Measurements from ENCODE around the gene GNB1. TPM values are rescaled to one million over a fixed set of nuclear protein-coding genes. Genes with fewer than 3 reads are reported as not detected.

The GNB1 gene
- total RNA-seq, 1 experiment from 2014 or later, result 49.3 TPM

DNA sequence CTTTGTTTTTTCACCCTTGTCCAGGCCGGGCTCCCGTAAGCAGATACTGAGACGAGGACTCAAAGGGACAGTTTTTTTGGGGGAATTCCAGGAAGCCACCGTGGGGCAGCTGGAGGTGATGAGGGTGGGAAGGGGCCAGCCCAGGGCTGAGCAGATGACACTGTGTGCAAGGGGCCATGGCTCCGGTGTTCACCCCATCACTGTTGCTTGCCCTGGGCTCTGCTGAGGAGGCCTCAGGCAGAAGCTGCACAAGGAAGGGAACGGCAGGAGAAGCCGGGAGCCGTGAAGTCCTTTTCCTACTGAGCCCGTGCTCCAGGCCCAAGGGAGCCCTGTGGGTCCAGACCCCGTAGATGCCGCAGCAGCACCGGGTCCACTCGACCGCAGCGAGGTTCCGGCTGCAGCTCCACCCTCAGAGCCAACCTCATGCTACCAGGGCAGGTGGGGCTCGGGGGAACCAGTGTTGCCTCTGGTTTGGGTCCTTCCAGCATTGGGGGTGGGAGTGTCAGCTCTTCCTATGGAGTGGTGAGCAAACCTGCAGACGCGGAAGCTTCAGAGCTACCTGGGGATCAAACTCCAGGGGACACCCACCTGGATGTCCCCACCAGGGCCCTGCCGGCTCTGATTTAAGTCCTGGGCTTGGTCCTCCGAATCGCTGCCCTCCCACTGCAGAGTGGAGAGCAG is 19.9 kb upstream of the GNB1 start:
- no peak for DNase-seq (ENCODE audit: low read depth)

DNA sequence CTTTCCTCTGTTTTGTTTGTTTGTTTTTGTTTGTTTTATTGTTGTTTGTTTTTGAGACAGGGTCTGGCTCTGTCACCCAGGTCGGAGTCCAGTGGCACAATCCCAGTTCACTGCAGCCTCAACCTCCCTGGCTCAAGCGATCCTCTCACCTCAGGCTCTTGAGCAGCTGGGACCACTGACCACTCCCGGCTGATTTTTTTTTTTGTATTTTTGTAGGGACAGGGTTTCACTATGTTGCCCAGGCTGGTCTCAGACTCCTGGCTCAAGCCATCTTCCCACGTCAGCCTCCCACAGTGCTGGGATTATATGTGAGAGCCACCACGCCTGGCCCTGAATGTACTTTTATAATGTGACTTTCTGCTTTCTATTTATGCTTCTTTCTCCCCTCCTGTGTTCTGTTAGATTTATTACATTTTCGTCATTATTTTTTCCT is 19.2 kb upstream of the GNB1 start:
- DNase-seq (ENCODE audit: low read depth), result no peak

DNA sequence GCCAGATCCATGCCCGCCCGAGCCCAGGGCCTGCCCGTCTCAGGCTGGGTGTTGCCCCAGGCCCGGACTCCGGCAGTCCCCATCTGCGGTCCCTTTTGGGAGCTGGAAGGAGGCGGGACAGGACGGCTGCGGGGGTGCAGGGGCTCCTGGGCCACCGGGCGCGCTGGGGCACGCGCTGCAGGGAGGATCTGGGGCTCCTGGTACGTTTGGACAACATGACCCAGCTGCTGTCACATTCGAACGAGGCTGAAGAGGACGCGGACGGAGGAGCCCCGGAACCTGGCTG is 17.6 kb upstream of the GNB1 start:
- no peak for DNase-seq (ENCODE audit: low read depth)

DNA sequence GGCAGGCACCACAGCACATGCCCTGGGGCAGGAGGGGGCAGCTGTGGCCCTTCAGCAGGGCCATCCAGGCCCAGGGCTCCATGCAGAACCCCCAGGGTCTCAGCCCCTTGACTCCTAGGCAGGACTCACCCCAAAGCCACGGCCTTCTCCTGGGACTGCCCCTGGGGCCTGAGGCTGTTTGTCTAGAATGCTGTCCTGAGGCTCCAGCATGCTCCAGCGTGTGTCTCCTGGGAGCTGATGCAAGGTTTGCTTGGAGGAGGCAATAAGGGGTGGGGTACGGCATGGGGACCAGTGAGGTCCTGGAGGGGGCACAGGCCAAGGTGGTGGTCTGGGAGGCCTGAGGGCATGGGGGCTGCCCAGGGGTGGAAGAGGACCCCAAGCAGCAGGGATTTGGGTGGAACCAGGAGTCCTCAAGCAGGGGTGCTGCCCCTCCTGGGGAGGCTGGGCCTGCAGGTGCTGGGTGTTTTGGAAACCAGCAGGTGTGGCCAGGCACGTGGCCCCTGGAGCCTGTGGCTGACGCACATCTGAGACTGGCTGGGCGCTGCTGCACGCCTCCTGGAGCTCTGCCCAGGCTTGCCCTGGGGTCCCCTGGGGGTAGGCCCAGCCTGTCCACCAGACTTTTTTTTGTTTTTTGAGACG is 16.3 kb upstream of the GNB1 start:
- DNase-seq (ENCODE audit: low read depth), result peak; percentile 18

DNA sequence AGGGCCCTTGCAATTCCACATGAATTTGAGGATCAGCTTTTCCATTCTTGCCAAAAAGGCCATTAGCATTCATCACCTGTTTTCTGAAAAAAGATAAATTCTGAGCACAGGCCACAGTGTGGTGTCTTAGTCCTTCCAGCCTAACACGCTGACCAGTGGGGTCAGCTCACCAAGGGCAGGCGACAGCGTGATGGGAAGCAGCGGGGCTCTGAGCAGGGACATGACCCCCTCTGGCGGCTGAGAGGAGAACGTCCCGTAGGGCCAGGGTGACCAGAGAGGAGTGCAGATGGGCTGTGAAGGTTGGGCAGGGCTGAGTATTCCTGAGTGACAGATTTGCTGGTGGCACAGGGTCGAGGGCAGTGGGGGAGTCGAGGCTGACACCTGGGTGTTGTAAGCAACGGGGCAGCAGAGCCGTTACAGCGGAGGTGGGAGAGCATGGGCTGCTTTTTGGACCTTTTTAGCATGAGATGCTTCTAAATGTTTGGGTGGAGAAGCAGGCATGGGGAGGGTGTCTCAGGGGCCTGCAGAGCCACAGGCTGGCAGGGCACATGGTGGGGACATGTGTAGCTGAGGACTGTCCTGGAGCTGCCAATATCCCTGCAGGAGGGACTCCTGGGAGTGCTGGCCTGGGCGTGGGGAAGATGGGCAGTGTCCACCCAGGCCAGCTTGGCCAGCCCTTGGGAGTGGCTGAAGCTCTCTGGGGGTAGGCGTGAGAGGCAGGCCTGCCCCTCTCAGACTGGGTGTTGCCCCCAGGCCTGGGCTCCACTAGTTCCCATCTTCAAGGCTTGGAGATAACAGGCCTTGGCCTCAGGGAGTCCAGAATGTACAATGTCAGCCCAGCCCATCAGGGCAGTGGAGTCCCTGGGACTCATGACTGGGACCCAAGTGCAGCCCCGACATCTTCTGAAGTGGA is 15.6 kb upstream of the GNB1 start:
- peak; percentile 83 for DNase-seq (ENCODE audit: low read depth)

DNA sequence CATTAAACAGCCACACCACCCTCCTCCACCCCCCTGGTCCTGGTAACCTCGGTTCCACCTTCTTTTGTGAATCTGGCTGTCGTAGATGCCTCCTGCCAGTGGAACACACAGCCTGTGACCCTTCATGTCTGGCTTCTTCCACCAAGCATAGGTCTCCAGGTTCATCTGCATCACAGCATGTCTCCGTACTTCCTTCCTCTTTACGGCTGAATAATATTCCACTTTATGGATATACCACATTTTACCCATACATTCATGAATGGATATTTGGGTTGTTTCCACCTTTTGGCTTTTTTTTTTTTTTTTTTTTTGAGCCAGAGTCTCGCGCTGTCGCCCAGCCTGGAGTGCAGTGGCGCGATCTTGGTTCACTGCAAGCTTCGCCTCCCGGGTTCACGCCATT is 12.3 kb upstream of the GNB1 start:
- no peak for DNase-seq (ENCODE audit: low read depth)

DNA sequence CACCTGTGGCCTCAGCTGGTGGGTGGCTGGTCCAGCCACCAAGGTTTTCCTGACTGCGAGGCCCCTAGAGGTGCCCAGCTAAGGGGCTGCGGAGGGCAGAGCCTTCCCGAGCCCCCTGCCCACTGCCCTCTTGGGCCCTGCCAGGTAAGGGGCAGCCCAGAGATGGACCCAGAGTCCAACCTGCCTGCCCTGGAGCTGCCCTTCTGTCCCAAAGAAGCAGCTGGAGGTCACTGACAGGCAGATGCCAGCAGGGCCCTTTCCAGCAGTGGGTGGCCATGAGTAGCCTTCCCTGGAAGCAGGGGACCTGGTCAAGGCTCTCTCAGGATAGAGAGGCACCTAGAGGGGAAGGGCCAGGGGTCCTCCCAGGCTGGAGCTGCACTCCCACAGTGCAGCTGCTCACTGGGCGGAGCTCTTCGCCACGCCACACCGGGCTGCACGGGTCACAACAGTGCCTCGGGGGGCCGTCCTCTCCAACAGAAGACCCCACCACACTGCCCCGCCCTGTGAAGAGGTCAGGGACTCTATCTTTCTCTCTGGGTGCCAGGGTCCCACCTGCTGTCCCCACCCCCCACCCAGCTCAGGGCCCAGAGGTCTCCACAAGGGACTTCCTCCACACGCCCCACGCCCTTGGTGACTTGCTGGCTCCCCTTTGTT is 10.9 kb upstream of the GNB1 start:
- DNase-seq (ENCODE audit: low read depth), result no peak

DNA sequence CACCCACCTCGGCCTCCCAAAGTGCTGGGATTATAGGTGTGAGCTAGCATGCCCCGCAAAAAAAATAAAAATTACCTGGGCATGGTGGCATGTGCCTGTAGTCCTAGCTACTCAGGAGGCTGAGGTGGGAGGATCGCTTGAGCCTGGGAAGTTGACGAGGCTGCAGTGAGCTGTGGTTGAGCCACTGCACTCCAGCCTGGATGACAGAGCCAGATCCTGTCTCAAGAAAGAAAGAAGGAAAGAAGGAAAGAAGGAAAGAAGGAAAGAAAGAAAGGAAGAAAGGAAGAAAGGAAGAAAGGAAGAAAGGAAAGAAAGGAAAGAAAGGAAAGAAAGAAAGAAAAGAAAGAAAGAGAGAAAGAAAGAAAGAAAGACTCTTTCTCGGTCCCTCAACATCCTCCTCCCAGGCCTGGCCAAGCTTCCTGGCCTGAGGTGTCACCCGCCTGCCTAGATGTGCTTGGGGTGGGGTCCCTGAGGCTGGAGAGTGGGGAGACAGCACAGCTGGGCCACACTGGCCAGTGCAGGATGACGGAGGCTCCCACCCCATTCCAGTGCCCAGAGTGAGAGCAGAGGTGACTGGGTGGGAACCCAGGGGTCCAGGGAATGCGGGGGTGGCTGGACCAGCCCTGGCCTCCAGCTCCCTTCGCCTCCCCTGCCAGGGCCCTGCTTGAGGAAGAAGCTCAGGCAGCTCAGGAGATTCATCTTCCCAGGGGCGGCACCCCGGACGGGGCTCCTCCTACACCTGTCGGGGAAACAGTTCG is 10.2 kb upstream of the GNB1 start:
- no peak for DNase-seq (ENCODE audit: low read depth)

DNA sequence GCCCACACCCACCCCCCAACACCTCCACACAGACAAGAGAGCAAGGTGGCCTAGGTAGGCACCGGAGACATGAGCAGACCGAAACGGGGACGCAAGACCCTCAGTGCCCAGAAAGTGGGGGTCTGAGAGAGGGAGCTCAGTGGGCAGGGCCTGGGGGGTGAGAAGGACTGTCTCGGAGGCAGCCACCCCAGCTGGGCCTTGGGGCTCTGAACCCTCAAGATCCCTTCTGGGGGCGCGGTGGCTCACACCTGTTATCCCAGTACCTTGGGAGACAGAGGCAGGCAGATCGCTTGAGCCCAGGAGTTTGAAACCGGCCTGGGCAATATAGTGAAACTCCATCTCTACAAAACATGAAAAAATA is 9.1 kb upstream of the GNB1 start:
- DNase-seq (ENCODE audit: low read depth), result no peak

DNA sequence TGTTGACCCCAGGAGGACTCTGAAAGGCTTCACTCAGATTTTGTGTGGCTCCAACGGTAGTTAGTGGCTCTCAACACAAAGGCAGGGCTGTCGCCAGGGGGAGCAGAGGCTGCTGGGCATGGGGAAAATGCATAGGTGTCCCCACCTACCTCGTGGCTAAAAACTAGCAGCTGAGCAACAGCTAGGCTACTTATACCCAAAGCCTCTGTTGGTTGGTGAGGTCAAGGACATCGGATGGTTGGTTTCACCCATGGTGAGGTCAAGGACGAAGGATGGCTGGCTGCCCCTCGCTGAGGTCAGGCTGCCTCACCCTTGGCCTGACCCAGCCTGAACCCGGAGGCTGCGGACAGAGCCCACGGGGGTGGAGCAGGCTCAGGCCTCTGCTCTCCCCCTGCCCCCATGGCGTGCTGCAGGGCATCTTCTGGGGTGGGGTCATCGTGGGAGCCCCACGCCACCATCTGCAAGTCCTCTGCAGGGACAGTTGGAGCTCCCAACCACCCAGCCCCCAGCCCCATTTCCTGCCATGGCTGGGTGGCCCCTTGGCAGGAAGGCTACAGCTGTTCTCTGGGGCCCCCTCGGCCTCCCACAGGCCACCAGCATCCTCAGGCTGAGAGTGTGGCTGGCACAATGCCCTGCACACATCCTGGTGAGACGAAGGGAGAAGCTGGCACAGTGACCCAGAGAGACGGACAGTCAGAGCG is 8.5 kb upstream of the GNB1 start:
- no peak for DNase-seq (ENCODE audit: low read depth)

DNA sequence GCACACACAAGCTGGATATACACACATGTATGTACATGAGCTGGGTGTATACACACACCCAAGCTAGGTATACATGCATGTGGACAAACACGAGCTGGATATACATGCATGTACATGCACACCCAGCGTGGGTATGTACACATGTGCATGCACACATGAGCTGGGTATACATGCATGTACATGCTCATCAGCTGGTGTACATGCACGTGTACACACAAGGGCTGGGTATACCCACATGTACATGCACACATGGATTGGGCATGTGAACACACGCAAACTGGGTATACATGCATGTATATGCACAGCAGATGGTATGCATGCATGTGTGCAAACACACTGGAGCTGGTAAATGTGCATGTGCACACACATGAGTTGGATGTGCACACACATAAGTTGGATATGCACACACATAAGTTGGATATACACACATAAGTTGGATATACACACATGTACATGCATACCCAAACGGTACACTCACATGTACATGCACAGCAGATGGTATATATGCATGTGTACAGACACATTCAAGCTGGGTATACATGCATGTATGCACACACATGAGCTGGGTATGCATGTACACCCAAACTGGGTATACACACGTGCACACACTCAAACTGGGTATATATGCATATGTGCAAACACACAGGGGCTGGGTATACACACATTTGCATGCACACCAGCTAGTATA is 7.5 kb upstream of the GNB1 start:
- no peak for DNase-seq (ENCODE audit: low read depth)

DNA sequence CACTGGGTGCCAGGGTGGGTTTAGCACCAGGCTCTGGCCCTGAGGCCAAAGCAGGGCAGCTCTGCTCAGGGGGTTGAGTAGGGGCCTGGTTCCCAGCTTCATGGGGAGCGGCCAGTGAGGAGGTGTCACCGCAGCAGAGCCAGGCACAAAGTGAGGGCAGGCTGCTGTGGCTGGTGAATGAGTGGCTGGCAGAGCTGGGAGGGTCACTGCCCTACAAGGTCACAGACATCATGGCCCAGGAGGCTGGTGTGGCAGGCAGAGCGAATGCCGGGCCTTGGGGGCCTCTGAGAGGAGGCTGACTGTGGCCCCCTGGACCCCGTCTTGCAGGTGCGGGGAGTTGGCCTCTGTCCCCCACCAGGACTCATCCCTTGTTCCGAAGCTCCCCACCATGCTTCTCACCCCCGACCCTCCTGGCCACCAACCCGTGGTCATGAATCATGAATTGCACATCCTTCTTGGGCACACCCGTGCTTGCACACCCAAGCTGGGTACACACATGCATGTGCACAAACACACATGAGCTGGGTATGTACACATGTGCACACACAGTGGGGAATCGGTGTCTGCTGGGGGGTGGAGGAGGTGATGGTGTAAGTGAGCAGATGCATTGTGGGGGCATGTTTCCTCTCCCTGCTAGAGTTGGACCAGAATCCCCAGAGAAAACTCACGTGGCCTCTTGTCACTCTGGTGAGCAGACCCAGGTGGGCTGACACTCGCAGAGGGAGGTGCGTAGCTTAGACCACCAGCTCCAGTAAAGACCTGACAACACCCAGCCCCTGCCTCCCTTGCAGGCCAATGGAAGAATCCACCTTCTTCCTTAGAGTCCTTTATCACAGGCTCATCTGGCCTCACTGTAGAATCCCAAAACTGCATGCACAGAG is 4.8 kb upstream of the GNB1 start:
- DNase-seq (ENCODE audit: low read depth), result no peak

DNA sequence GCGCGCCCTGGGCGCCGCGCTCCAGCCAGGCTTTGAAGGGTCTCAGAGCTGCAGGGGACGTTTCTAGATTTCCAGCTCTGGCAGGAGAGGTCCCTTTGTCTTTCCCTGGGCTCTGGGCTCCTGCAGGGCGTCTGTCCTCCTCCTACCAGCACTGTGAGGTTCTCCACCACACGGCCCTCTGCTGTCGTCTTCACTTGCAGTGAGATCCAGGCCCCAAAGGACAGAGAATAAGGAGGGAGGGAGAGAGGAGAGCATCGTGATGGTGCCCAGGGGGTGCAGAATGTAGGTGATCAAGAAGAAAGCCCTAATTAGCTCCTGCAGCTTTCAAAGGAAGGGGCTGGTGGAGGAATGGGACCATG is 4.2 kb upstream of the GNB1 start:
- no peak for DNase-seq (ENCODE audit: low read depth)

DNA sequence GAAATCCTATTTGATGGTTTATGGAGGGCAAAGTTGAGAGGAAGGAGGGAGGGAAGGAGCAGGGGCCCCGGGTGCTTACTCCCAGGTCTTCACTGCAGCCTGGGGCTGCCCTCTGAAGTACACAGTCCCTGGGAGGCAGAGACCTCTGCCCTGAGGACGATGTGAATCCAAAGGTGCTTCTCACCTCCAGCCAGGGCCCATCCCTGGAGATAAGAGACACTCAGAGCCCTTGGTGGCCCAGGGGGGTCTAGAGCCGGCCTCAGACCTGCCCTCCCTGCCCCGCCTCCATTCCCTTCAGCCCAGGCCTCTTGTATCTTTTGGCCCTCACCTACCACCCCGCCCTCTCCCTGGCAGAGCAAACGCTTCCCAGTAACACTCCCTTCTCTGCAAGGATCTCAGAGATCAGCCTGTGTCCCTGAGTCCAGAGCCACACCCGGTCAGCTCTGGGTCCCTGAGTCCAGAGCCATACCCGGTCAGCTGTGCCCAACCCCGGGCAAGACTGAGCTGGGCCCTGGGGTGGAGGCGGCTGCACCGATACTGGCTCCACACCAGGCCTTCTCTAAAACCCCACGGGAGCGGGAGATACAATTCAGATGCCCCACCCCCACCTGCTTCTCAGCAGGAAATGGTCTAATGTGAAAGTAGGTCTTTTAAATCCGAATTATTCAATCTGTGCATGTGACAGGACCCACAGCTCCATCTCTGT is 3.6 kb upstream of the GNB1 start:
- no peak for DNase-seq (ENCODE audit: low read depth)

DNA sequence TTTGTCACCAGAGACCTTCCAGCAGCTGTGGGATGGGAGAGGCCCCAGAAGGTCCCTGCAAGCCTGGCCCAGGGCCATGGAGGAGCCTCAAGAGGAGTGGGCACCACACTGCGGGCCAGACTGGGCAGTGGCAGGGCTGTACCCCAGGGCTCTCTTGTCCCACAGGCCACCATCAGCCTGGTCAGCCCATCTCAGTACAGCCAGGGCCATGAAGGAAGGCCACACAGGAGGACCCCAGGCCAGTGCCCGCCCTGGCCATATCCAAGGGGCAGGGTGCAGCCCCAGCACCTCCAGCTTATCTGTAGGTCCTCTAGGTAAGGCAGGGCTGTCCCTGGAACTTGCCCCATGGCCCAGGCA is 3.1 kb upstream of the GNB1 start:
- DNase-seq (ENCODE audit: low read depth), result no peak

DNA sequence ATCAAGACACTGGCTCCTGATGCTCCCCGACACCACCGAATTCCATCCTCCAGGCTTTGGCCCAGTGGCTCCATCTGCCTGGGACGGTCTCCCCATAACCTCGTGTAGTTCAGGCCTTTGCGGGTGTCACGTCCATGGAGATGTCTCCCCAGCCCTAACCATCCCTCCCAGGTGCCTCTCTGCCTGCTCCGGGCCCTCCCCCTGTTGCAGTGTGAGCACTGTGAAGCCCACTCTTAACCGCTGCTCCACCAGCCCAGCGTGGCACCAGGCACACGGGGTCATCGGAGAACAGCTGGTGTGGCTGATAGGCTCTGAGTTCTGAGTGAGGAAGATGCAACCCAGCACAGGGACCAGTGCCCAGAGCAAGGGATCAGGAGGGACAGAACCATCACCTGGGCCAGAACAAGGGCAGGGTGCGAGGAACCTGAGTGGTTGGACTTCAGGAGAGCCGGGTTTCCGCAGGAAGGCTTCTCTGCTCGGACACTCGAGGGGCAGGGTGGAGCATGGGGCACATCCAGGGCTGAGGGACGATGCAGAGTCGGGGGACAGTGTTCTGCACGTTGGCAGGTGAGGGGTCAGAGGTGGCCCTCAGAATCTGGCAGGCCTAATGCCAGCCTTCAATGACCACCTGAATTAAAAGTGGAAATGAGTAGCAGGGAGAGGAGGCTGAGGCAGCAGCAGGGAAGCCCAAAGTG is 2.6 kb upstream of the GNB1 start:
- DNase-seq (ENCODE audit: low read depth), result no peak

DNA sequence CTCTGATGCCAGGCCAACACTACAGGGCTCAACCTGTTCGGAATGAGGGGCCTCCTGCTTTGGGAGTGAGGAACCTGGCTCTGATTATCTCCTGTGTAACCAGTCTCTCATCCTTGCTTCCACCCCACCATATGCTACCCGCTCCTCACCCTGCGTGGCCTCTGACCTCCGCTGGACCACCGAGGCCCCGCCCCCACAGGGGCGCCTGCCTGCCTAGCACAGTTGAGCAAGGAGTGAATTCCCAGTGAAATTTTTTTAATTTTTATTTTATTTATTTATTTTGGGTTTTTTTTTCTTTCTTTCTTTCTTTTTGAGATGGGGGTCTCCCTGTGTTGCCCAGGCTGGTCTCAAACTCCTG is 1.9 kb upstream of the GNB1 start:
- DNase-seq (ENCODE audit: low read depth), result no peak

DNA sequence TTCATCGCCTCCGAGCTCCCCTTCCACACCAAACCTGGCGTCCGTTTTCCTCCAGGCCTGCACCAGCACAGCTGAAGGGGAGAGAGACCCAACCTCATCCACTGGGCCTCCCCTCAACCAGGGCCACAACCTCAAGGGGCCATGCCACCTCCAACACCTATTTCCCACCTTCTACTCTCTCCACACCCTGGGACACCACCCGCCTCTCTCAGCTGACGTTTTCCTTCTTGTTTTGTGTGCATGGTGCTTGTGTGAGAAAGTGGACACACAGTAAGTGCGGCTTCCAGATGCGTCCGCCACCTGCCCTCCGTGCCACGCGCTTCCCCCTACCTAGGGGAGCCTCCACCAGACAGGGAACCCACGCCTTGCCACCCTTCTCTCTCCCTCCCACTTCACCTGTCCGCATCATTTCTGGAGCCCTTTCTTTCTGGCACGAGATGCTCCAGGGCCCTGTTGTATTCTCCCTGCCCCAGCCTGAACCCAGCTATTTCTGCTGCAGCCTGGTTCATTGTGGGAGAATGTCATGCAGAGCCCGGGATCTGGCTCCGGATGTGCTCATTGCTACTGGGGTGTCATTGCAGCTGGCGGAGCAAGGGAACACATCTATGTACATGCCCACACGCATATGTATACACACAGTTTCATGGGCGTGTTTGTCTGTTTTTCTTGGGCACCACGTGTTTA is 1.3 kb upstream of the GNB1 start:
- DNase-seq (ENCODE audit: low read depth), result no peak

All from Daoy (cell line).